GM08714 (cell line): Measurements from ENCODE around the gene EIF4E1B.

Source experiments
- H3K4me3 ChIP-seq: fragments of 200-500 bp; sonication (Bioruptor generic); 2 replicates; pipeline ENCODE4 v1.5.1; 2014; ENCODE audit warnings: mild to moderate bottlenecking, low read length, inconsistent platforms
- ZNF274 ChIP-seq: IDR thresholded peaks from 2 replicates; pipeline ENCODE4 v1.6.1; 2012; ENCODE audit warnings: mild to moderate bottlenecking, low read depth, low read length

EIF4E1B gene

DNA sequence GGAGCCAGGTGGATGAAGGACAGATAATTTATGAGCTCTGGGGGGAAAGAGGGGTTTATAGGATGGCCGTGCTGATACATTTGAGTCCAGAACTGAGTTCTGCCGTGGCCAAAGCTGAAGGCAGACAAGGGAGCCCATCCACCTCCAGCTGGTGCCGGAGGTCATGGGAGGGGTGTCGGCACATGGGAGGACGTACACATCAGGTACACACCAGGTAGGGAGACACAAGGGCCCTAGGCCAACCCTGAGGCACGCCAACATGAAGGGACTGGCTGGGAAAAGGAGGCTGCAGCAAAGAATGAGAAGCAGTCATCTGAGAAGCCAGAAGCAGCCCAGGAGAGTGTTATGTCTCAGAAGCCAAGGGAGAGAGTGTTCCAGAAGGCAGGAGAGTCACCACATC is 18.5 kb upstream of the EIF4E1B start:
- no peak for TF ChIP-seq ZNF274

GRCh38 chr5:176612855-176613254 is 17.6 kb upstream of the EIF4E1B start:
- H3K4me3 ChIP-seq, result no peak overlapping the region
- TF ChIP-seq ZNF274, result no peak

More for the DNA sequence above, 18.5 kb upstream of the EIF4E1B start:
- no peak overlapping the region for H3K4me3 ChIP-seq

DNA sequence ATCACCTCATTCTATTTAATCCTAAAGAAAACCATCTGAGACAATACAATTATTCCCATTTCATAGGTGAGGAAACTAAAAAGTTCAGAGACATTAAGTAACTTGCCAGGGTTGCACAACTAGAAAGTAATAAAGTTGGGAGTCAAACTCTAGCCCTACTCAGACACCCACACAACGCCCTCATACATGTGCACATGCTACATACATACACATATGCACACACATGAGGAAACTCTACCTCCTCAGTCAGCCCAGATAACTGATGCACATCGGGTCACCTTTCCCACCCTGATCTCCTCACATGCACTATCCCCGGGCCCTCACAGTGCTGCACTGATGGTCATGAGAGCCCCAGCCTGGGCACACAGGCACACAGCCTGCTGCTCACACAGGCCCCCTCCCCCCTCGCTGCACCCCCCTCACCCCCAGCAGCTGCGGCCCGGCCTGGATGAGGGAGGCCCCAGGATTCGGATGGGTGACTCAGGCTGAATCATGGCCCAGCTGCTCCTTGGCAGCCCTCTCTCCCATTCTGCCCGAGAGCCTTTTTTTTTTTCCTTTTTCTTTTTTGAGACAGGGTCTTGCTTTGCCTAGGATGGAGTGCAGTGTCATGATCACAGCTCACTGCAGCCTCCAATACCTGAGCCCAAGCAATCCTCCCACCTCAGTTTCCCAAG is 15.5 kb upstream of the EIF4E1B start:
- no peak overlapping the region for H3K4me3 ChIP-seq
- no peak for TF ChIP-seq ZNF274

DNA sequence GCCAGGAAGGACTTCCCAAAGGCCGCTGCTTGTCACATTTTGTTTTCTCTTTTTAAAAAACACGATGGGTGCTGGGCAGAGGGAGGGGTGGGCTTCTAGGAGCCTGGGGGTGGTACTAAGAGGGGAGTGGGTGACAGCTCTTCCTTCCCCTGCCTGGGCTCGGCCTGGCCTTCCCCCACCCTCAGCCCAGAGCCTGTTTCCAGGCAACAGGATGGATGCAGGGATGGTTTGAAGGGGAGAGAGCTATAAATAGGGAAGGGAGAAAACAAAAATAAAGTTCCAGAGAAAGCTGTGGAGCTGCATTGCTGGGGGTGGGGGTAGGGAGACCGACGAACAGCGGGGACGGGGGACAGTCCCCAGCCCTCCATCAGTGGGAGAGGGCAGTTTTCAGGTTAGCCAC is 14.0 kb upstream of the EIF4E1B start:
- no peak overlapping the region for H3K4me3 ChIP-seq
- no peak for TF ChIP-seq ZNF274

- no peak overlapping the region for H3K4me3 ChIP-seq
- no peak for TF ChIP-seq ZNF274
Measured at GRCh38 chr5:176618783-176619182, 11.7 kb upstream of the EIF4E1B start.

DNA sequence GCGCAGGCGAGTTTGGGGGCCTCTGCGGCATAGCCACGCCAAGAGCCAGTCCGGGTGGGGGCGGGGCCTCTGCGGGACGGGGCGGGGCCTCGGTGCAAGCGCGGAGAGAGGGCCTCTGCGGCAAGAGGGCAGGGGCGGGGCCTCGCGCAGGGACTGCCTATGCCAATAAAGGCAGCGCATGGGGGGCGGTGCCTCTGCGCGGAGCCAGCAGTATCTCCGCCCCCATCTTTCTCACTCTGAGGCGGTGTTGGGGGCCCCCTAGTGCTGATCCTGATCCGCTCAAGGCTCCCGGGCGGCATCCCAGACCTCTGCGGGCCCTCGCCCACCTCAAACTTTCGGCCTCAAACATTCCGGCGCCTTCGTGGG is 11.3 kb upstream of the EIF4E1B start:
- no peak for TF ChIP-seq ZNF274
- no peak overlapping the region for H3K4me3 ChIP-seq

- TF ChIP-seq ZNF274, result no peak
- H3K4me3 ChIP-seq, result no peak overlapping the region
Measured at GRCh38 chr5:176619569-176620332, 10.7 kb upstream of the EIF4E1B start.

- H3K4me3 ChIP-seq, result no peak overlapping the region
- TF ChIP-seq ZNF274, result no peak
Measured at GRCh38 chr5:176620333-176620981, 10.0 kb upstream of the EIF4E1B start.

DNA sequence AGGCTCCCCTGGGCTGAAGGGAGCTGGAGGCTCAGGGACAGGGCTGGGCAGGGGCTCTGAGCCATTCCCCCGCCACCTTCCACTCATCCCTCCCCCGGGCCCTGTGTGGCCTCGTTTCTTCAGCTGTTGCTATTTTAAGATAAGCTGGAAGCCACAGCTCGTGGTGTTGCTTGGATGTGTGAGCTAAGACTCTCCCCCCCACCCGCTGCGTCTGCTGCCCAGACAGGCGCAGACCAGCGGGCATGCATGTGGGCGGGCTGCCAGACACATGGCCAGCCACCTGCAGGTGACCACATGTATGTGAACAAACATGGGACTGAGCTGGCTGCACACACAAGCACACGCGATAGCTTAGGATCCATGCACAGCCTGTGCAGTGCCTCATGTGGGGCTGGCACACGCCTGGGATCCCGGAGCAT is 8.8 kb upstream of the EIF4E1B start:
- TF ChIP-seq ZNF274, result no peak
- H3K4me3 ChIP-seq, result no peak overlapping the region

DNA sequence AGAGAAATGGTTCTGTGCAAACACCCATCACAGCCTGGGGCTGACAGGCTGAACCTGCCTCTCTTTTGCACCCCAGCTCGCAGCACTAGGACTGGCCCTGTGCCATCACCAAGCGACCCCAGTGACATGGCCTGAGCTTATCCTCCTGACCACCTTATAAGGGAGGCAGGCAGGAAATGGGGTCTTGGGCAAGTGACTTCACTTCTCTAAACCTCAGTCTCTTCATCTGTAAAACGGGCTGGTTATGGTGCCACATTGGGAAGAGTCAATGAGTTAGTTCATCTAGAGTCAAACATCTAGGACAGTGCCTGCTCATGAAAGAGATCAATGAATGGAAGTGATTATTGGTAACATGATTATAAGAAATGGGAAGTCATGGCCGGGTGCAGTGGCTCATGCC is 6.3 kb upstream of the EIF4E1B start:
- H3K4me3 ChIP-seq, result no peak overlapping the region
- no peak for TF ChIP-seq ZNF274

GRCh38 chr5:176624938-176625337 is 5.5 kb upstream of the EIF4E1B start:
- TF ChIP-seq ZNF274, result no peak
- no peak overlapping the region for H3K4me3 ChIP-seq

DNA sequence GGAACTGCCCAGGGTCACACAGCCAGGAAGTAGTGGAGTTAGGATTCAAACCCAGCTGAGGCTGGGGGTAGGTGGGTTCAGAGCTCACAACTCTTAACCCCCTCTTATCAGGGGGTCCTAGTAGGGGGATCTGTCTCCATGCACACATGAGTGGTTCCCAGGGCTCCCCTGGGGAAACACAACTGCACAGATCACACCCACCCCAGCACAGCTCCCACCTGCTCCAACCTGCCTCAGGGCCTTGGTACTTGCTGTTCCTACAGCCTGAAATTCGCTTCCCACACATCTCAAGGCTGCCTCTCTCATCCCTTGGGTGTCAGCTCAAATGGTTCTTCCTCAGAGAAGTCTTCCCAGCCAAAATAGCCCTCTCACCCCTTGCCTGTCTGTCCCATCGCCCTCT is 5.0 kb upstream of the EIF4E1B start:
- TF ChIP-seq ZNF274, result no peak
- no peak overlapping the region for H3K4me3 ChIP-seq

GRCh38 chr5:176625966-176626875 is 4.3 kb upstream of the EIF4E1B start:
- H3K4me3 ChIP-seq, result no peak overlapping the region
- TF ChIP-seq ZNF274, result no peak

DNA sequence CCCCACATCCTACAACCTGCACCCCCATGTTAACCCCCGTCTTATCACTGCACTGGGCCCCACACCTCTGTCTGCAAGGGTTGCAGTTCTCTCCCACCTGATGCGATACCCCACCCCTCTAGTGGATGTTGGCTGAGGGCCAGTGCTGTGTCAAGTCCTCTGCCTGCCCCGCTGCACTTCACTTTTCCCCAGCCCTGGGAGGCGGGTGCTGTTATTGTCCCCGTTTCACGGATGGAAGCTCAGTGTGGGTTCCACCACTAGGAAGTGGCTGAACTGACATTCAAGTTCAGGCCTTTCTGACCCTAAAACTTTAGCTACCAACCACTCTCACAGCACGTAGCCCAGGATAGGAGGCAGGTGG is 3.6 kb upstream of the EIF4E1B start:
- H3K4me3 ChIP-seq, result no peak overlapping the region
- TF ChIP-seq ZNF274, result no peak

DNA sequence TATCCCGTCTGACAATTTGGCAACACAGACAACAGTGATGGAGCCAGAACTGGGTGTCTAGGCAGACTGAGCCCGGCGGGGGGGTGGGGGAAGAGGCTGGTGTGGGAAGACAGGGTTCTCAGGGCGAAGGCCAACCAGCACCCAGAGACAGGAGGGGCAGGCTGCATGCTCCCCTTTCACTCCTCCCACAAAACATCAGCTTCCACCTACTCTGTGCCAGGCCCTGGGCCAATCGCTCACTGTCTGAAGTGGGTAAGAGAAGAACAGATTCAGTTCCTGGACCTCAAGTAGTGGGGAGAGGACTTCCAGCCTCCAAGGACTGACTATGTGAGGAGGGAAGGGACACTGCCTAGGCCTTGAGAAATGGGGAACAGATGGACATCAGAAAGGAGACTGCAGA is 2.9 kb upstream of the EIF4E1B start:
- H3K4me3 ChIP-seq, result no peak overlapping the region
- no peak for TF ChIP-seq ZNF274
